HG02588 (cell line): ENCODE data around the gene EN2.
"Not testable (repeated sequence)": the region's sequence is repeated elsewhere in the genome, so short reads cannot be mapped to it uniquely, and the experiment has no call there.

Experiments used
- ATAC-seq: cut with Tn5 transposase; IDR thresholded peaks from one replicate; pipeline ENCODE4 v1.9.1; 2021; ENCODE audit warnings: mild to moderate bottlenecking, moderate library complexity; ENCODE audit not compliant: unreplicated experiment

The EN2 gene

GRCh38 chr7:155425887-155426286 lies 32.0 kb upstream of the EN2 start:
- no peak for ATAC-seq

DNA sequence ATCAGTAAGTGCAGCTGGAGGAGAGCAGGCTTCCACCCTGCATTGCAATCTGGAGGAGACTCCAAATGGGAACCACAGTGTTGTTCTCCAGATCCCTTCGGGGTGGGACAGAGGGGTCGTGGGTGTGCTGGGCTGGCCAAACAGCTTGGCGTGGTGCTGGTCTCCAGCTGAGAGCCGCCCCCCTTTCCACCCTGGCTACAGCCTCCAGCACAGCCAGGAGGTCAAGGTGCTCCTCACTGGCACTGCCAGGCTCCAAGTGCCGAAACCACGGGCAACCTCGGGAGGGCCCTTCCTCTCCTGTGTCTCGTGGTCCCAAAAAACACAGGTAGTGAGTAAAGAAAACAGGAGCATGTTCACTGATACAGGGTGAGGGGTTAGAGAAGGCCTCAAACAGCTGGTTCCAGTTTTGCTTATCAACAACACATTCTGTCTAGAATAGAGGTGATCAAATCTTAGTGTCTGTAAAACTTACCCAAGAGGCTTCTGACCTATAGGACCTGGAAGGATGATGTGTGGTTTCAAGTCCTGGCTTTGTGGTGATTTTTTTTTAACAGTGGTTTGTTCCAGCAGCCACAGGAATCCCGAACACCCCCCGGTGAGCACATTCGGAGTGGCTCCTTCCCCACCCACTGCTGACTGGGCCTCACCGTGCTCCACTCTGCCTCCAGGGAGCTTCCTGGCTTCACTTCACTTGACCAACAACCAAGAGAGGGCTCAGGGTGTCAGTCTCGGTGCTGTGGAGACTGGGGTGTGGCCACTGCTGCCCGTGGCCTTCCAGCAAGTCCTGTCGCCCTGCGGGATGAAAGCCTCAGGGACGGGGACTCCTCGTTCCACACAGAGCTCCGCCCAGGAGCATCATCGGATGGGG lies 31.2 kb upstream of the EN2 start:
- ATAC-seq = no peak

DNA sequence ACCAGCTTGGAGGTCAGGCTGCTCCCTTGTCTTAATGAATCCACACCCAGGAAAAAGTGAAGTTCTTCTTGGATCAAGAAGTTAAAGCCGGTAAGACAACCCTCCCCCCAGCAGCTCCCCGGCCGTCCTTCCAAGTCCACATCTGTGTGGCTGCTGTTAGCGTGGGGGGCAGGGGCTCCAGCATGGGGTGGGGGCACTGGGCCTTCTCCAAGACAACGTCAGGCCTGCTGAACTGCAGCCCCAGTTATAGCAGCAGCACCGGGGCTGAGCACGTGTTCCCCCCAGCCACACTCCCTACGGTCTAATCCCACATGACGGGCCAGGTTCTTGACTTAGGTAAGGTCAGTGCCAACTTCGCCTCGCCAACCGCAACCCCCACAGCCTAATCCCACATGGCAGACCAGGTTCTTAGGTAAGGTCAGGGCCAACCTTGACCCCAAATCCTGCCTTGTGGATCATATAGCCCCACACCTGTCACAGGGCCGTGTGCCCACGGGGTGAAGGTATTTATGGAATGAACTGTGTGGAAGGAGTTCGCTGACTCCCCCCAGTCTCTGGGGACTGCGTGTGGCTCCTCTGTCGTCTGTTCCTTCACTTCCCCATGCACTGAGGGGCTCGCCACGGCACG lies 30.4 kb upstream of the EN2 start:
- no peak for ATAC-seq

DNA sequence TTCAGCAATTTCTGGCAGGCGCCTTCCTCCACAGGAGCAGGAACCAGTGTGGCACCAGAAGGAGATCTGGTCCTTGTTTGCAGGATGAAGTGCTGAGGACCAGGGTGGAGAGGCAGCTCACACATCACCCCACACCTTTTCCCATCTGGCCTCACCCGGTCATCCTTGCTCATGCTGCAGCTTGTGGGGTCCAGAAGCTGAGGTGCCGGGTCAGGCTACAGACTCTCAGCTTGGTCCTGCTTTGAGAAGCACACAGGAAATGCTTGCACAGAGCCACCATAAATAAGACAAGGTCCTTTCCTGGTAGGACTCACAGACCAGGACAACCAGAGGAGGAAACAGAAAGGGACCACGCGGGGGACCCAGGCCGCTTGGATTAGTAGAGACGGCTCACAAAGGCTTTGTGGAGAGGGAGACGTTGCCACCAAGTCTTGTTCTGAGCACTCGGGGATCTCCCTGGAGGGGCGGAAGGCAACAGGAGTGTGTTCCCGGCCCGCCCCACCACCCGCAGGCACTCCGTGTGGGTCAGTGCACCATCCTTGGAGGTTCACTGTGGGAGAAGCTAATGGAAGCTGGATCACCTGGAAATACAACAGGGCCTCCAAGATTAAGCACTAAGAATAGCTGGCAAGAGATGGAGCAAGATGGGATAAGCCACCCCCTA lies 29.6 kb upstream of the EN2 start:
- no peak for ATAC-seq

DNA sequence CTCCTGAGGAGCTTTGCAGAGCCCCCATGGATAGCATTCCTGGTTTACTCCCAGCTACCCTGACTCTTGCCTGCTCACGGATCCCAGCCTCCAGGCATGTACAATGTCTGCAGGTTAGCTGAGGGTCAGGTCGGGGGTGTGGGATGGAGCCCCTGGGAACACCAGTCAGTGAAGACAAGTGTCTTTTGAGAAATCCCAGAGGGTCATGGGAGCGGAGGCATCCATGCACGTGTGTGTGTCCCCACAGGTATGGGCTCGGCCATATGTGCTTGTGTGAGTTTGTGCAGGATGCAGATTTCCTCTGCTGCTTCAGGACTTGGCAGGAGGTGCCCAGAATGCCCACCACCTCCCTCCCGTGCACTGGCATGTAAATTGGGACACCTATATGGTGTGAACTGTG lies 28.3 kb upstream of the EN2 start:
- no peak for ATAC-seq

DNA sequence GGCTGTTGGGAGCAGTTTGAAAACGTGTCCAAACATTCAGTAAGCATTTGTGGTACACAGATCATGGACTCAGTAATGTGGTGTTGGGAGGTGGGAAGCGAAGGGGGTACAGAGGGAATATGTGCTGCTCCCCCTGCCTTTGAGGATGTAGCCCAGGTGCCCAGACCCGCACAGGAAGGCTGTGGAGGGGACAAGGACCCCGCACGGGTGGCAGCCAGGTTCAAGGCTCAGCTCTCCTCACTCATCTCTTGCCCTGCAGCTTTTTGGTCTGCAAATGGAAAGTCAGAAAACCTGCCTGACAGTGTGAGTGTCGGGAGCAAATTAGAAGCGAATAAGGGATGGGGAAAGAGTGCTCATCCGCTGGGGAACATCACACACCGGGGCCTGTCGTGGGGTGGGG lies 27.3 kb upstream of the EN2 start:
- ATAC-seq = no peak

DNA sequence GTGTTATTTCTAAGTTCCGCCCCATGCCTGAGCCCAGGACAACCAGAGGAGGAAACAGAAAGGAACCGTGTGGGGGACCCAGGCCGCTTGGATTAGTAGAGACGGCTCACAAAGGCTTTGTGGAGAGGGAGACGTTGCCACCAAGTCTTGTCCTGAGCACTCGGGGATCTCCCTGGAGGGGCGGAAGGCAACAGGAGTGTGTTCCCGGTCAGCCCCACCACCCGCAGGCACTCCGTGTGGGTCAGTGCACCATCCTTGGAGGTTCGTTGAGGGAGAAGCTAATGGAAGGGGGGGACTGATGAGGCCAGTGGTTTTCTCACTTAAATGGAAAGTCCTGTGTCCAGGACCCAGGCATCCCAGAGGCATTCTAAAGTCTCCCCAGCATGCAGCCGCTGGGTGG lies 26.7 kb upstream of the EN2 start:
- ATAC-seq = no peak

GRCh38 chr7:155431711-155432110 lies 26.2 kb upstream of the EN2 start:
- ATAC-seq = no peak

GRCh38 chr7:155435110-155435509 lies 22.8 kb upstream of the EN2 start:
- no peak for ATAC-seq

DNA sequence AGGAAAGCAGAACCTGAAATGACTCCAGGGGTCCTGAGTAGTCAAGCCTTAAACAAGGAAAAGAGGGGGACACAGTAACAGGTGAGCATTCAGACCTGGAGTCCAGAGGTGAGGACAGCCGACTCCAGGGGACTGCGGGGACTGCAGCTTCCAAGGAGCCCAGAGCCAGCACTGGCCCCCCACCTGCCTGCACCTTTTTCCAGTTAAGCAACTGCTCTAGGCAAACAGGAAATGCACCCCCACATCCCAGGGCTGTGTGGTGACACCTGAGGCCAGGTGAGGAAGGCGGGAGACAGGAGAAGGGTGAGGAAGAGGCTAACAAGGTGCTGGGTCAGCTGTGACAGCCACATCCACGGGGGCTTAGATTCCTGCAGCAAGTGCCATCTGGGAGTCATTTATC lies 20.1 kb upstream of the EN2 start:
- ATAC-seq = no peak

GRCh38 chr7:155438777-155439176 lies 19.2 kb upstream of the EN2 start:
- no peak for ATAC-seq

- no peak for ATAC-seq
Observed at GRCh38 chr7:155439311-155440017, 18.5 kb upstream of the EN2 start.

- ATAC-seq = no peak
Observed at GRCh38 chr7:155440018-155440410, 17.9 kb upstream of the EN2 start.

DNA sequence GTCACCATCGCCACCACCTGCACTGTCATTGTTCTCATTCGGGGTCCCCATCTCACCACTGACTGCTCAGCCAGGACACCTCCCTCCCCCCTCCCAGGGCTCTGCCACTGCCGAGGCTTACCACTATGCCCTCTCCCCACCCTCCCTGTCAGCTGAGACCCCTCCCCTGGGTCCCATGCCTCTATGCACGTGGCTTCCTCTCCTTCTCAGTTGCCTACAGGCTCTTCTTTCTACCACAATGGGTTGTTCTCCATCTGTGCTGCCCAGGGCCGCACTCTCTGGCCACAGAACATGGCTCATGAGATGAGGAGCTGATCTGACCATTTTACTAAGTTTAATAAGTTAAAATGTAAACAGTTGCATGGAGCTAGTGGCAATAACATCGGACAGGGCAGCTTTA lies 16.1 kb upstream of the EN2 start:
- ATAC-seq = no peak

DNA sequence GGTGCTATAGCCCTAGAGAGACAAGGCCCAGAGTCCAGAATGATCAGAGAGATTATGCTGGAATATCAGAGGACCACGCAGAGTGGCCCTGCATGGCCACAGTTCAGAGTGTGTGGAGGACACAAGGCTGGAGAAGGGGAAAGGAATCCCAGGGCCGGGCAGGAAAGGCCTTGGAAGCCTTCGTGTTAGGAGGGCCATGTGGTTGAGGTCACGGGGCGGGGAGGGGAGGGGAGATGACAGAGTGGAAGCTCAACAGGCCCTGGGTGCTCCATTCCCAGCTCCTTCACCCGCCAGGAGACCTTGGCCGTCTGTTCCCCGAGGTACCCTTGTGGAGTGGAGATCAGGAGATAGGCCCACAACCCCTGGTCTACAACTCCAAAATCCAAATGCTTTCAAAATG lies 13.2 kb upstream of the EN2 start:
- no peak for ATAC-seq

DNA sequence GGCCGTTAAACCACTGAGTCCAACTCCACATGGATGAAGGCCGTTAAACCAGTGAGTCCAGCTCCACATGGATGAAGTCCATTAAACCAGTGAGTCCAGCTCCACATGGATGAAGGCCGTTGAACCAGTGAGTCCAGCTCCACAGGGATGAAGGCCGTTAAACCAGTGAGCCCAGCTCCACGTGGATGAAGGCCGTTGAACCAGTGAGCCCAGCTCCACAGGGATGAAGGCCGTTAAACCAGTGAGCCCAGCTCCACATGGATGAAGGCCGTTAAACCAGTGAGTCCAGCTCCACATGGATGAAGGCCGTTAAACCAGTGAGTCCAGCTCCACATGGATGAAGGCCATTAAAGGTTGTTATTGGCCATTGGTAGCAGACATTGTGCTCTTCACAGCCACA lies 12.3 kb upstream of the EN2 start:
- ATAC-seq = not testable (repeated sequence)

DNA sequence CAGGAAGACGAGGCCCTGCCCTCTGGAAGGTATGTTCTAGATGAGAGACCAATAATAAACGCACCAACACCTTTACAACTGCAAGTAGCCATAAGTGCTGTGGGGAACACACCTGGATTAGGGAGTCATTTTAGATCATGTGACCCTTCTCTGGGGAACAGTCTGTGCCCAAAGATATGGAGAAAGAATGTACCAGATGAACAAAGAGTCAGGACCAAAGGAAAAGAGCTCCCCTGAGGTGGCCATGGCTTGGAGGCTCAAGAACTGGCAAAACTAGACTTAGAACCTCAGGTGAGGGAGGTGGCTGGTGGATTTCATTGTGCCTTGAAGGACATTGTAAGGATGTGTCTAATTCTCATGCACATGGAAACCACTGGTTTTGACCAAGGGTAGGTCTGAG lies 10.3 kb upstream of the EN2 start:
- ATAC-seq = no peak

- ATAC-seq = no peak
Observed at GRCh38 chr7:155448632-155449007, 9.3 kb upstream of the EN2 start.

- ATAC-seq = no peak
Observed at GRCh38 chr7:155449008-155449868, 8.7 kb upstream of the EN2 start.

DNA sequence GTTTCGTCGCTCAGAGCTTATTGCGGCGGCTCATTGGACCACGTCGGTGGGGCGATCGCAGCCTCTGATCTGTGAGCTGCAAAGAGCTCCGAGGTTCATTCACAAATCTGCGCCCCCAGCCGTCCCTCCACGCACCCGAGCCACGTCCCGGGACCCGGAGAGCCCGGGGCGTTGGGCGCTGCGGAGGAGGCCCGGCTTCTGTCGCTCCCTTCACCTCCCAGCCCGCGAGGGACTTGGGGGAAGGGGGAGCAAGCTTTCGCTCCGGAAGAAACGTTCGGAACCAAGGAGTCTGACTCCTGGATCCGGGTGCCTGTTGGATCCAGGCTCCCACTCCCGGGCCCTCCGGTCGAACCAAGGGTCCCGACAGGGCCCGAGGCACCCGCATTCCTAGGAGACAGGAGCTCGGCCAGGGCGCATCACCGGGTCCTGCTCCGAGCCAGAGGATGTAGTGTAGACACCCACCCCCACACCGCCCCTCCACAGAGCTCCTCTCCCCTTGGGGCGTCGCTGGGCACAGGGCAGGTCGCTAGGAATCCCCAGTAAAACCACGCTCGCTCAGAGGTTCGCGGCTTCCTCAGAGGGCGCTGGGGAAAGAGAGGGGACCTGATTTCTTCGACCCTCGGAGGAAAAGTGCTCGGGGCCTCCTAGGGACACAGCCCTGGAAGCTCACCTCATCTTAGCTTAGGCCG lies 7.9 kb upstream of the EN2 start:
- ATAC-seq = no peak
